ENCODE data around the gene PCCA. TPM values are rescaled to one million over a fixed set of nuclear protein-coding genes. Genes with fewer than 3 reads are reported as not detected.

PCCA gene
- total and polyA plus RNA-seq, 2 donors (not counting 3 experiments of a cell fraction or from before 2014, with no cell fraction given), result 5.7 to 20.2 TPM

- Histone ChIP-seq H3K27ac (ENCODE audit: insufficient read depth, low read depth, low read length) (no peak overlapping the region), H3K36me3 (ENCODE audit: control insufficient read depth in 2 of 2, extremely low read depth in 1 of 2, insufficient read depth in 2 of 2, low read length in 2 of 2) (no peaks in the 10 kb centered on the region), H3K27me3 (ENCODE audit: control insufficient read depth in 2 of 2, insufficient read depth in 2 of 2, low read length in 2 of 2) (no peaks in the 10 kb centered on the region), H3K4me1 (ENCODE audit: control insufficient read depth, extremely low read depth, insufficient read depth, low read length) (peaks cover 12% of the 10 kb centered on the region), H3K4me2 (ENCODE audit: insufficient read depth, low read length) (no peak overlapping the region), H2AFZ (ENCODE audit: low read depth, low read length) (no peak overlapping the region), H3K9ac (replicated peaks; ENCODE audit: extremely low read depth, insufficient read depth, low read length) (no peak overlapping the region), H3K9me1 (replicated peaks; ENCODE audit: control insufficient read depth, extremely low read depth, insufficient read depth, low read length) (no peaks in the 10 kb centered on the region), H4K20me1 (replicated peaks; ENCODE audit: control insufficient read depth, extremely low read depth, insufficient read depth, low read length) (no peaks in the 10 kb centered on the region), H3K4me3 (replicated peaks in 1 of 3; ENCODE audit: insufficient read depth in 1 of 3, low read depth in 1 of 3, low read length in 3 of 3) (no peak overlapping the region), H3K9me3 (replicated peaks; ENCODE audit: control insufficient read depth, insufficient read depth, low read length) (no peaks in the 10 kb centered on the region), H3K79me2 (ENCODE audit: control insufficient read depth, insufficient read depth, low read length) (no peaks in the 10 kb centered on the region)
- intact Hi-C loops (cut with micrococcal nuclease) (no loop called here), dilution Hi-C loops (cut with MboI; ENCODE audit: extremely low pct_ligation_motif_present, low sequenced_read_pairs) (no loop called here)
- FAIRE-seq (no peak), DNase-seq (ENCODE audit: low read depth, low spot score) (no peak)
- ChIA-PET POLR2A (no interaction called here), CTCF (no interaction called here)
- BruUV-seq (replicated peaks), result no TSS peak
- TF ChIP-seq POLR2A (IDR thresholded peaks at IDR 0.05; ENCODE audit: low read depth, low read length) (no peak), GATA2 (IDR thresholded peaks at IDR 0.05; ENCODE audit: insufficient read depth, insufficient read length, low read depth, low read length) (no peak), JUN (IDR thresholded peaks at IDR 0.05; ENCODE audit: borderline replicate concordance, insufficient read depth, insufficient read length, low read depth) (no peak), CTCF (IDR thresholded peaks at IDR 0.05; ENCODE audit: extremely low read depth in 1 of 2, insufficient read depth in 1 of 2, low read depth in 1 of 2, low read length in 2 of 2) (no peak), MYC (IDR thresholded peaks at IDR 0.05; ENCODE audit: low read depth, low read length) (no peak), MAX (IDR thresholded peaks at IDR 0.05; ENCODE audit: insufficient read depth, insufficient read length) (no peak), FOS (IDR thresholded peaks at IDR 0.05; ENCODE audit: borderline replicate concordance, insufficient read depth, low read length) (no peak), EZH2 (IDR thresholded peaks at IDR 0.05; ENCODE audit: borderline replicate concordance, low read depth, low read length, severe bottlenecking) (no peak)
Measured at GRCh38 chr13:100365680-100366079, 276.8 kb downstream of the PCCA start.
